Omental fat pad (tissue), 4 donors: ENCODE data around the gene DSCAML1. TPM values are rescaled to one million over a fixed set of nuclear protein-coding genes. Genes with fewer than 3 reads are reported as not detected.

Experiments
- ATAC-seq: fragments of 150-250 bp; one replicate; pipeline ENCODE4 v1.9.1; 2016; ENCODE audit warnings: mild to moderate bottlenecking, moderate library complexity; ENCODE audit not compliant: low FRiP score
- DNase-seq: peaks from one replicate; pipeline ENCODE4 v3.0.0-alpha.2; 2019; ENCODE audit warnings: low spot score
- CTCF ChIP-seq, 3 donors: fragments of 450-650 bp; IDR thresholded peaks; one replicate each; pipeline ENCODE4 v1.5.1; 2016 to 2017; ENCODE audit warnings: antibody characterized with exemption in 3 of 3, mild to moderate bottlenecking in 3 of 3, moderate library complexity in 2 of 3
- total RNA-seq, 4 donors: library from RNA; depleted of rRNA; stranded (reverse); fragments of >200 nt; gene quantifications; one replicate each; pipeline ENCODE4 v1.1.0, GENCODE V29; 2016

DSCAML1 gene
- total RNA-seq, 4 donors from 2014 or later, result 0.95 to 10.9 (median 3.9) TPM

- no peak for ATAC-seq
- no peak for DNase-seq
- no peak for TF ChIP-seq CTCF (IDR thresholded peaks at IDR 0.05)
These were observed 301.7 kb downstream of the DSCAML1 start for GRCh38 chr11:117495357-117495756.

- no peak for DNase-seq
- no peak for TF ChIP-seq CTCF (IDR thresholded peaks at IDR 0.05)
- ATAC-seq, result no peak
These were observed 304.3 kb downstream of the DSCAML1 start for GRCh38 chr11:117492578-117493251.

GRCh38 chr11:117490911-117491310 lies 306.1 kb downstream of the DSCAML1 start:
- TF ChIP-seq CTCF (IDR thresholded peaks at IDR 0.05), result no peak
- no peak for ATAC-seq
- no peak for DNase-seq

GRCh38 chr11:117489999-117490679 lies 306.9 kb downstream of the DSCAML1 start:
- no peak for TF ChIP-seq CTCF (IDR thresholded peaks at IDR 0.05)
- DNase-seq, result no peak
- ATAC-seq, result no peak

GRCh38 chr11:117488996-117489952 lies 307.7 kb downstream of the DSCAML1 start:
- no peak for DNase-seq
- no peak for ATAC-seq
- no peak for TF ChIP-seq CTCF (IDR thresholded peaks at IDR 0.05)

- TF ChIP-seq CTCF (IDR thresholded peaks at IDR 0.05), result no peak
- ATAC-seq (no peak), DNase-seq (no peak)
These were observed 311.0 kb downstream of the DSCAML1 start for GRCh38 chr11:117486059-117486458.
